Ishikawa (cell line): ENCODE measurements around the gene SULT2A1.

Experiments used
- CREB1 ChIP-seq: IDR thresholded peaks from 2 replicates; pipeline ENCODE4 v1.6.1; 2012; ENCODE audit warnings: low read depth
- EP300 ChIP-seq: IDR thresholded peaks from 2 replicates; pipeline ENCODE4 v1.6.1; 2012; ENCODE audit warnings: borderline replicate concordance
- FOXM1 ChIP-seq: IDR thresholded peaks from 2 replicates; pipeline ENCODE4 v1.6.1; 2012; ENCODE audit warnings: low read depth, borderline replicate concordance
- TAF1 ChIP-seq: IDR thresholded peaks from 2 replicates; pipeline ENCODE4 v1.6.1; 2012; ENCODE audit warnings: low read depth, mild to moderate bottlenecking
- TCF12 ChIP-seq: IDR thresholded peaks from 2 replicates; pipeline ENCODE4 v1.6.1; 2012; ENCODE audit warnings: low read depth
- TEAD4 ChIP-seq: IDR thresholded peaks from 2 replicates; pipeline ENCODE4 v1.6.1; 2012
- TF ChIP-seq, protein P1 (sequence below): IDR thresholded peaks from 2 replicates; pipeline ENCODE4 v1.6.1; 2012; ENCODE audit warnings: low read depth, mild to moderate bottlenecking

GRCh38 chr19:47901370-47901769 lies 15.3 kb upstream of the SULT2A1 start:
- TF ChIP-seq, protein P1, sequence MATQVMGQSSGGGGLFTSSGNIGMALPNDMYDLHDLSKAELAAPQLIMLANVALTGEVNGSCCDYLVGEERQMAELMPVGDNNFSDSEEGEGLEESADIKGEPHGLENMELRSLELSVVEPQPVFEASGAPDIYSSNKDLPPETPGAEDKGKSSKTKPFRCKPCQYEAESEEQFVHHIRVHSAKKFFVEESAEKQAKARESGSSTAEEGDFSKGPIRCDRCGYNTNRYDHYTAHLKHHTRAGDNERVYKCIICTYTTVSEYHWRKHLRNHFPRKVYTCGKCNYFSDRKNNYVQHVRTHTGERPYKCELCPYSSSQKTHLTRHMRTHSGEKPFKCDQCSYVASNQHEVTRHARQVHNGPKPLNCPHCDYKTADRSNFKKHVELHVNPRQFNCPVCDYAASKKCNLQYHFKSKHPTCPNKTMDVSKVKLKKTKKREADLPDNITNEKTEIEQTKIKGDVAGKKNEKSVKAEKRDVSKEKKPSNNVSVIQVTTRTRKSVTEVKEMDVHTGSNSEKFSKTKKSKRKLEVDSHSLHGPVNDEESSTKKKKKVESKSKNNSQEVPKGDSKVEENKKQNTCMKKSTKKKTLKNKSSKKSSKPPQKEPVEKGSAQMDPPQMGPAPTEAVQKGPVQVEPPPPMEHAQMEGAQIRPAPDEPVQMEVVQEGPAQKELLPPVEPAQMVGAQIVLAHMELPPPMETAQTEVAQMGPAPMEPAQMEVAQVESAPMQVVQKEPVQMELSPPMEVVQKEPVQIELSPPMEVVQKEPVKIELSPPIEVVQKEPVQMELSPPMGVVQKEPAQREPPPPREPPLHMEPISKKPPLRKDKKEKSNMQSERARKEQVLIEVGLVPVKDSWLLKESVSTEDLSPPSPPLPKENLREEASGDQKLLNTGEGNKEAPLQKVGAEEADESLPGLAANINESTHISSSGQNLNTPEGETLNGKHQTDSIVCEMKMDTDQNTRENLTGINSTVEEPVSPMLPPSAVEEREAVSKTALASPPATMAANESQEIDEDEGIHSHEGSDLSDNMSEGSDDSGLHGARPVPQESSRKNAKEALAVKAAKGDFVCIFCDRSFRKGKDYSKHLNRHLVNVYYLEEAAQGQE = no peak
- TF ChIP-seq TCF12 (no peak), TEAD4 (no peak), EP300 (no peak), FOXM1 (no peak), TAF1 (no peak), CREB1 (no peak)
